ENCODE results near the gene DEGS2.

DEGS2 gene

GRCh38 chr14:100149851-100150611 is 9.4 kb downstream of the DEGS2 start:
- POLR2A ChIA-PET = no interaction called here
- TF ChIP-seq CTBP1 (IDR thresholded peaks at IDR 0.05; ENCODE audit: borderline replicate concordance) (no peak), FOXA1 (IDR thresholded peaks at IDR 0.05) (no peak), ZNF384 (IDR thresholded peaks at IDR 0.05) (no peak), ARNT (IDR thresholded peaks at IDR 0.05) (no peak), LEF1 (IDR thresholded peaks at IDR 0.05; ENCODE audit: borderline replicate concordance) (no peak), HDGF (IDR thresholded peaks at IDR 0.05; ENCODE audit: borderline replicate concordance) (no peak)
- CTCF ChIA-PET = no interaction called here
- no peak for DNase-seq (ENCODE audit: extremely low spot score)

- no peak for TF ChIP-seq ELF4 (IDR thresholded peaks at IDR 0.05)
- no peak for TF ChIP-seq SP1 (IDR thresholded peaks at IDR 0.05)
- TF ChIP-seq SUZ12 (IDR thresholded peaks at IDR 0.05) = no peak
- TF ChIP-seq FOXA1 (IDR thresholded peaks at IDR 0.05) = no peak
- TF ChIP-seq FOXK2 (IDR thresholded peaks at IDR 0.05) = no peak
- no peak for TF ChIP-seq LEF1 (IDR thresholded peaks at IDR 0.05; ENCODE audit: borderline replicate concordance)
- DNase-seq (ENCODE audit: extremely low spot score) = no peak
- CTCF ChIA-PET = no interaction called here
- POLR2A ChIA-PET = no interaction called here
Measured at GRCh38 chr14:100148837-100149731, 10.4 kb downstream of the DEGS2 start.

DNA sequence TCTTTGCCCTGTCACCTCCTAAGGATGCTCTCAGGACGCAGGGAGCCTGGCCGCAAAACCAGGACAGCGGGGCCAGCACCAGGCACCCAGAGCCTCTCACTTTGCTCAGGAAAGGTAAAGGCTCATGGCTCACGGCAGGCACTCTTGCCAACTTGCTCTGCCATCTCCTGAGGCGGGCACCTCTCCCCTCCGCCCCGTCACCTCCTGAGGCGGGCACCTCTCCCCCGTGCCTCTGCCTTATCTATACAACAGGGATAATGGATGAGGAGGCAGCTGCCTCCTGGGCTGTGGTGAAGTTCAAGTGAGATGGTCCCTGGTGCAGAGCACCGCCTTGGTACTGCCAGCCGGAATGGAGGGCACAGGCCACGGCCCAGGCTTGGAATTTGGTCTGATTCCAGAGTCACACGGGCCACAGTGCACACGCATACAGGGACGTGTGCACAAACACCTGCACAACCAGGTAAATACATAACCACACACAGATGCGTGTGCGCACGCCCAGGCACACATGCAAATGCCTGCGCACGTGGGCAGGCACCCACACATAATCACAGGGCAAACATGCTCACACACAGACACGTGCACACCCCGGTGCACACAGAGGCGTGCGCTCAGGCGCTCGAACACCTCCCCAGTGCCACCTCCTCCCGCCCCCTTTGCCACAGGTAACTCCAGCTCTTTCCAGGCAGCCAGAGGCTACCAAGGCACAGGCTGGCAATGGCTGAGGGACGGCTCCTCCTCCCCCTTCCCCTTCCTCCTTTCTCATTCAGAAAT is 11.6 kb downstream of the DEGS2 start:
- CTCF ChIA-PET = no interaction called here
- no peak for DNase-seq (ENCODE audit: extremely low spot score)
- TF ChIP-seq ARNT (IDR thresholded peaks at IDR 0.05) = no peak
- no peak for TF ChIP-seq FOXK2 (IDR thresholded peaks at IDR 0.05)
- no peak for TF ChIP-seq BHLHE40 (IDR thresholded peaks at IDR 0.05; ENCODE audit: borderline replicate concordance)
- no peak for TF ChIP-seq SUZ12 (IDR thresholded peaks at IDR 0.05)
- TF ChIP-seq CTBP1 (IDR thresholded peaks at IDR 0.05; ENCODE audit: borderline replicate concordance) = no peak
- TF ChIP-seq SP1 (IDR thresholded peaks at IDR 0.05) = no peak
- no peak for TF ChIP-seq FOXA1 (IDR thresholded peaks at IDR 0.05)
- no peak for TF ChIP-seq L3MBTL2 (conservative IDR thresholded peaks at IDR 0.05)
- TF ChIP-seq FOXM1 (IDR thresholded peaks at IDR 0.05; ENCODE audit: borderline replicate concordance) = no peak
- no peak for TF ChIP-seq ELF4 (IDR thresholded peaks at IDR 0.05)
- TF ChIP-seq NFRKB (IDR thresholded peaks at IDR 0.05) = no peak
- POLR2A ChIA-PET = no interaction called here

DNA sequence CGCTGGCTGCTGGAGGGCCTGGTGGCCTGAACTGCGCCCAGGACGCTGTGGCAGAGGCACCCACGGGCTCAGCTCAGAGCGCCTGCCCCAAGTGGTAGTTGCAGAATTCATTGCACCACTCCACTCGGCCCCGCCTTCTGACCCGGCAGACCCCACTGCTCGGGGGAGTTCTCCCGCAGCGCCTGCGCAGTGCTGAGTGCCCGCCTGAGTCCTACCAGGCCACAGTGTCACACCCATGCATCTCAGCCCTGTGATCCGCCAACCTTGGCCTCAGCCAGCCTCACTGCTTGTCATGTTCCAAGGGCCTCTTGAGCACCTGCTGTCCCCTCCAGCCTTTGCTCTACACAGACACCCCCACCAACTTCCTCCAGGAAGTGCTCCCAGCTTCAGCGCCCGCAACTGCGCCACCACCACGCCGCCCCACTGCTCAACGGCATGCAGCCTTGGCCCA is 12.2 kb downstream of the DEGS2 start:
- DNase-seq (ENCODE audit: extremely low spot score) = no peak
- ChIA-PET CTCF (no interaction called here), POLR2A (no interaction called here)
- no peak for TF ChIP-seq ELF4 (IDR thresholded peaks at IDR 0.05)
- TF ChIP-seq SUZ12 (IDR thresholded peaks at IDR 0.05) = no peak
- TF ChIP-seq L3MBTL2 (conservative IDR thresholded peaks at IDR 0.05) = no peak
- no peak for TF ChIP-seq LEF1 (IDR thresholded peaks at IDR 0.05; ENCODE audit: borderline replicate concordance)
- no peak for TF ChIP-seq CTBP1 (IDR thresholded peaks at IDR 0.05; ENCODE audit: borderline replicate concordance)
- no peak for TF ChIP-seq ARNT (IDR thresholded peaks at IDR 0.05)
- no peak for TF ChIP-seq SP1 (IDR thresholded peaks at IDR 0.05)
- no peak for TF ChIP-seq FOXK2 (IDR thresholded peaks at IDR 0.05)
- TF ChIP-seq FOXM1 (IDR thresholded peaks at IDR 0.05; ENCODE audit: borderline replicate concordance) = no peak
- TF ChIP-seq PKNOX1 (IDR thresholded peaks at IDR 0.05) = no peak
- TF ChIP-seq TARDBP (IDR thresholded peaks at IDR 0.05) = no peak
- no peak for TF ChIP-seq BHLHE40 (IDR thresholded peaks at IDR 0.05; ENCODE audit: borderline replicate concordance)

DNA sequence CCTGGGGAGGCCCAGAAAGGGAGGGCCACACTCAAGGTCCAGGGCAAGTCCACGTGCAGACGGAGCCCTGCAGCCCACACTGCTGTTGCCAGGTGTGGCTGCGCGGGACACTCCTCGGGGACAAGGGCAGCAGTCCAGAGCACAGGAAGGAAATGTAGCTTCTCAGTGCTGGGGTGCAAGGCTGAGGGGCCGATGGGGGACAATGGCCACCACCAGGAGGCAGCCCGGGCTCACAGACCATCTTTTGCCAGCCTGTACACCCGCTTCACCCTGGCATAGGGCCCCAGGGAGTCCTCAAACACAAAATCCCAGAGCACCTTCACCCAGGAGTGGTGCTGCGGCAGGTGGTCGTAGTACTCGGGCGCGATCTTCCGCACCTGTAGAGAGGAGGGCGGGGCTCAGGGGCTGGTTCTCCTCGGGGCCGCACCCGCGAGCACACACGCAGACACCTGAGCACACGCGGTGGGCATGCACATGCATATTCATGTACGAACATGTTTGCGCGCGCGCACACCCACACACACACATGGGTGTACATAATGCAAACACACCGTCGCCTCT is 12.8 kb downstream of the DEGS2 start:
- CTCF ChIA-PET = interaction anchor here (1.2 kb wide), 1 partner anchor 100 kb away, joined by 3 read pairs; no protein-coding TSS in a partner anchor
- no peak for DNase-seq (ENCODE audit: extremely low spot score)
- POLR2A ChIA-PET = no interaction called here
- no peak for TF ChIP-seq FOXK2 (IDR thresholded peaks at IDR 0.05)
- TF ChIP-seq TARDBP (IDR thresholded peaks at IDR 0.05) = no peak
- TF ChIP-seq SP1 (IDR thresholded peaks at IDR 0.05) = no peak
- no peak for TF ChIP-seq L3MBTL2 (conservative IDR thresholded peaks at IDR 0.05)

- ChIA-PET CTCF (interaction anchor here (1.2 kb wide), 1 partner anchor 100 kb away, joined by 3 read pairs; no protein-coding TSS in a partner anchor), POLR2A (no interaction called here)
- DNase-seq (ENCODE audit: extremely low spot score) = no peak
- TF ChIP-seq BHLHE40 (IDR thresholded peaks at IDR 0.05; ENCODE audit: borderline replicate concordance) (no peak), LEF1 (IDR thresholded peaks at IDR 0.05; ENCODE audit: borderline replicate concordance) (no peak), ZNF384 (IDR thresholded peaks at IDR 0.05) (no peak)
Measured at GRCh38 chr14:100145682-100146464, 13.6 kb downstream of the DEGS2 start.

Measured in HEK293T (cell line).